Endothelial cell (in vitro differentiated cells): ENCODE results near the gene SERPINC1. TPM values are rescaled to one million over a fixed set of nuclear protein-coding genes. Genes with fewer than 3 reads are reported as not detected.

Source experiments
- DNase-seq: peaks from one replicate; pipeline ENCODE4 v3.0.0; 2021; ENCODE audit warnings: low spot score
- H3K27ac Mint-ChIP-seq: one replicate; pipeline ENCODE4 v1.8.0; 2021; ENCODE audit warnings: mixed read lengths, inconsistent platforms; ENCODE audit not compliant: unreplicated experiment
- H3K27me3 Mint-ChIP-seq: one replicate; pipeline ENCODE4 v1.8.0; 2021; ENCODE audit warnings: mild to moderate bottlenecking, moderate library complexity, mixed read lengths, inconsistent platforms; ENCODE audit not compliant: unreplicated experiment
- H3K36me3 Mint-ChIP-seq: one replicate; pipeline ENCODE4 v1.8.0; 2021; ENCODE audit warnings: mild to moderate bottlenecking, low read depth, mixed read lengths, inconsistent platforms; ENCODE audit not compliant: unreplicated experiment
- H3K4me1 Mint-ChIP-seq: one replicate; pipeline ENCODE4 v1.8.0; 2021; ENCODE audit warnings: mild to moderate bottlenecking, mixed read lengths, inconsistent platforms; ENCODE audit not compliant: unreplicated experiment
- H3K4me3 Mint-ChIP-seq: one replicate; pipeline ENCODE4 v1.8.0; 2021; ENCODE audit warnings: mild to moderate bottlenecking, mixed read lengths, inconsistent platforms; ENCODE audit not compliant: unreplicated experiment
- H3K9me3 Mint-ChIP-seq: one replicate; pipeline ENCODE4 v1.8.0; 2021; ENCODE audit warnings: mixed read lengths, inconsistent platforms; ENCODE audit not compliant: unreplicated experiment
- CTCF ChIP-seq: fragments of 200-600 bp; sonication (generic); IDR thresholded peaks from one replicate; pipeline ENCODE4 v1.5.0; 2021; ENCODE audit warnings: antibody characterized with exemption; ENCODE audit not compliant: unreplicated experiment
- total RNA-seq: library from RNA; stranded (reverse); fragmentation: NEBNext Ultra II Directional; extraction: Animal tissue kit (Norgen Biotek cat#: 25700); gene quantifications from one replicate; pipeline ENCODE4 v1.2.1, GENCODE V29; 2021; ENCODE audit not compliant: unreplicated experiment

SERPINC1 gene
- total RNA-seq, 1 donor from 2014 or later, result not detected

- Mint-ChIP-seq H3K27ac (no peak overlapping the region), H3K27me3 (peaks cover 3% of the 10 kb centered on the region), H3K4me1 (peaks cover 18% of the 10 kb centered on the region), H3K4me3 (no peak overlapping the region), H3K9me3 (no peaks in the 10 kb centered on the region), H3K36me3 (no peaks in the 10 kb centered on the region)
- no peak for DNase-seq
- TF ChIP-seq CTCF, result no peak
Measured at GRCh38 chr1:173876732-173877131, 40.4 kb downstream of the SERPINC1 start.

GRCh38 chr1:173871500-173871899, 45.6 kb downstream of the SERPINC1 start:
- DNase-seq, result no peak
- H3K27me3 Mint-ChIP-seq, result peaks cover 14% of the 10 kb centered on the region
- H3K4me3 Mint-ChIP-seq, result peak overlapping the region; percentile 27
- no peak for TF ChIP-seq CTCF
- peaks cover 22% of the 10 kb centered on the region for H3K4me1 Mint-ChIP-seq
- peak overlapping the region; percentile 44 for H3K27ac Mint-ChIP-seq
- peaks cover 10% of the 10 kb centered on the region for H3K36me3 Mint-ChIP-seq
- no peaks in the 10 kb centered on the region for H3K9me3 Mint-ChIP-seq

- TF ChIP-seq CTCF, result no peak
- H3K36me3 Mint-ChIP-seq, result peaks cover 14% of the 10 kb centered on the region
Measured at GRCh38 chr1:173871091-173871490, 46.0 kb downstream of the SERPINC1 start.

GRCh38 chr1:173870252-173871075, 46.7 kb downstream of the SERPINC1 start:
- Mint-ChIP-seq H3K36me3 (peaks cover 21% of the 10 kb centered on the region), H3K4me3 (no peak overlapping the region), H3K9me3 (no peaks in the 10 kb centered on the region), H3K27me3 (peaks cover 14% of the 10 kb centered on the region), H3K4me1 (peaks cover 32% of the 10 kb centered on the region), H3K27ac (no peak overlapping the region)
- no peak for TF ChIP-seq CTCF
- DNase-seq, result no peak

More at GRCh38 chr1:173871091-173871490, 46.0 kb downstream of the SERPINC1 start:
- H3K9me3 Mint-ChIP-seq, result no peaks in the 10 kb centered on the region
- peaks cover 27% of the 10 kb centered on the region for H3K4me1 Mint-ChIP-seq
- H3K27ac Mint-ChIP-seq, result no peak overlapping the region
- DNase-seq, result no peak
- H3K27me3 Mint-ChIP-seq, result peaks cover 14% of the 10 kb centered on the region
- H3K4me3 Mint-ChIP-seq, result no peak overlapping the region

- DNase-seq, result no peak
- H3K4me3 Mint-ChIP-seq, result peak overlapping the region; percentile 88
Measured at GRCh38 chr1:173869021-173869359, 48.1 kb downstream of the SERPINC1 start.

More at GRCh38 chr1:173869021-173869359, 48.1 kb downstream of the SERPINC1 start:
- H3K36me3 Mint-ChIP-seq, result peaks cover 31% of the 10 kb centered on the region
- H3K4me1 Mint-ChIP-seq, result peaks cover 41% of the 10 kb centered on the region
- no peak for TF ChIP-seq CTCF
- peaks cover 15% of the 10 kb centered on the region for H3K27me3 Mint-ChIP-seq
- no peaks in the 10 kb centered on the region for H3K9me3 Mint-ChIP-seq
- H3K27ac Mint-ChIP-seq, result peak overlapping the region; percentile 93
